PC-3 (cell line): ENCODE data around the gene FAM168A. TPM values are rescaled to one million over a fixed set of nuclear protein-coding genes. Genes with fewer than 3 reads are reported as not detected.
A peak's percentile ranks its signal among the peaks of the same experiment; 100 is the strongest.

ENCODE experiments used
- ATAC-seq: fragments of 200-7000 bp; cut with Tn5 transposase; 2 replicates; pipeline ENCODE4 v1.9.1; 2020; ENCODE audit warnings: mild to moderate bottlenecking, moderate library complexity
- BruUV-seq: library from RNA; stranded (reverse); fragments of 400-500 nt; replicated peaks from 2 replicates; lab custom pipeline; 2021; lab: Mats Ljungman, UMichigan
- CTCF ChIA-PET: fragments of 300-600 bp; sonication (Branson Sonifier 250); formaldehyde crosslinking; loops from one replicate; lab custom pipeline; 2022; ENCODE audit warnings: antibody characterized with exemption; lab: Charles Lee
- POLR2A ChIA-PET: fragments of 300-600 bp; sonication (Branson Sonifier 250); formaldehyde crosslinking; loops from one replicate; lab custom pipeline; 2022; ENCODE audit warnings: antibody characterized with exemption; ENCODE audit not compliant: unreplicated experiment; lab: Charles Lee
- DNase-seq: peaks from one replicate; pipeline ENCODE4 v3.0.0-alpha.2; 2015
- H2AFZ ChIP-seq: fragments of 300-600 bp; sonication (generic); 2 replicates; pipeline ENCODE4 v1.6.0; 2016; ENCODE audit warnings: antibody characterized with exemption, low read length
- H3F3A ChIP-seq: fragments of 300-600 bp; sonication (generic); one replicate; pipeline ENCODE4 v1.6.0; 2017; ENCODE audit warnings: antibody characterized with exemption, low read length, control low read depth, mild to moderate bottlenecking; ENCODE audit not compliant: unreplicated experiment
- H3K27ac ChIP-seq: fragments of 300-600 bp; sonication (generic); 2 replicates; pipeline ENCODE4 v1.5.1; 2016; ENCODE audit warnings: mild to moderate bottlenecking, low read length
- H3K27me3 ChIP-seq: fragments of 300-600 bp; sonication (generic); 2 replicates; pipeline ENCODE4 v1.6.1; 2016; ENCODE audit warnings: low read length, mixed read lengths
- H3K36me3 ChIP-seq: fragments of 300-600 bp; sonication (generic); 2 replicates; pipeline ENCODE4 v1.6.1; 2016; ENCODE audit warnings: low read depth, mixed run types, low read length, mixed read lengths
- H3K4me1 ChIP-seq: fragments of 300-600 bp; sonication (generic); 2 replicates; pipeline ENCODE4 v1.5.1; 2016; ENCODE audit warnings: low read length; ENCODE audit not compliant: insufficient read depth
- H3K4me2 ChIP-seq: fragments of 300-600 bp; sonication (generic); 2 replicates; pipeline ENCODE4 v1.6.0; 2016; ENCODE audit warnings: low read length
- H3K4me3 ChIP-seq: fragments of 300-600 bp; sonication (generic); 2 replicates; pipeline ENCODE4 v1.5.1; 2016; ENCODE audit warnings: mild to moderate bottlenecking, low read length, mixed read lengths
- H3K79me2 ChIP-seq: fragments of 300-600 bp; sonication (generic); 2 replicates; pipeline ENCODE4 v1.6.1; 2017; ENCODE audit warnings: low read length, mixed read lengths
- H3K9ac ChIP-seq: fragments of 300-600 bp; sonication (generic); 2 replicates; pipeline ENCODE4 v1.6.0; 2016; ENCODE audit warnings: mild to moderate bottlenecking, low read length
- H3K9me2 ChIP-seq: fragments of 300-600 bp; sonication (generic); replicated peaks from 2 replicates; pipeline ENCODE4 v1.6.1; 2016; ENCODE audit warnings: mixed run types, low read length, mixed read lengths
- H3K9me3 ChIP-seq: fragments of 300-600 bp; sonication (generic); 2 replicates; pipeline ENCODE4 v1.6.1; 2016; ENCODE audit warnings: low read length, mixed read lengths
- H4K20me1 ChIP-seq: fragments of 300-600 bp; sonication (generic); 2 replicates; pipeline ENCODE4 v1.6.1; 2016; ENCODE audit warnings: low read length, mixed read lengths
- CTCF ChIP-seq: fragments of 300-600 bp; sonication (generic); conservative IDR thresholded peaks from 2 replicates; pipeline ENCODE4 v1.5.1; 2017; ENCODE audit warnings: antibody characterized with exemption, low read depth, mild to moderate bottlenecking, low read length
- EZH2 ChIP-seq: fragments of 300-600 bp; sonication (generic); IDR thresholded peaks from one replicate; pipeline ENCODE4 v1.6.1; 2017; ENCODE audit warnings: antibody characterized with exemption, mild to moderate bottlenecking, low read length; ENCODE audit not compliant: unreplicated experiment
- EZH2phosphoT487 ChIP-seq: fragments of 300-600 bp; sonication (generic); IDR thresholded peaks from 2 replicates; pipeline ENCODE4 v1.6.1; 2018; ENCODE audit warnings: mild to moderate bottlenecking, antibody characterized with exemption, low read length, borderline replicate concordance
- intact Hi-C: fragments of 100-400 bp; cut with micrococcal nuclease; formaldehyde crosslinking; loops from 2 replicates; pipeline ENCODE4 v1.9.0; 2023
- total RNA-seq: library from RNA; depleted of rRNA; stranded (reverse); fragments of >200 nt; gene quantifications from 2 replicates; pipeline ENCODE4 v1.2.3, GENCODE V29; 2014

FAM168A gene
- total RNA-seq, 1 experiment from 2014 or later: 24.5 TPM

DNA sequence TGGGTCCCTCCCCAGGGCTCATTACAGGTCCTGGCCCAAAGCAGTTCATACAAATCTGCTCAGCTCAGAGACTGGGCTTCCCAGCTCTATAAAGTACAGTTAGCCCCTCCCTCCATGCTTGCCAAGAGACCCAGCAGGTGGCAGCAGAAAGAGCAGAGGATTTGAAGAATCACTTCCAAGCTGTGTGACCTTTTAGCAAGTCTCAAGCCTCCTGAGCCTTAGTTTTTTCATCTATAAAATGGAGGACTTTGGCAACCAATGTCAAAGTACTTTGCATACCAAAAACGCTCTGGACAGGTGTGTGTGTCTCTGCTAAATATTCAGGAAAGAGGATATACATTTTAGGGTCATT, 195.1 kb downstream of the FAM168A start:
- no peaks in the 10 kb centered on the region for H4K20me1 ChIP-seq
- no TSS peak for BruUV-seq
- H3K4me3 ChIP-seq: no peak overlapping the region
- H3K9me2 ChIP-seq: no peaks in the 10 kb centered on the region
- TF ChIP-seq EZH2phosphoT487 (no peak), EZH2 (no peak), CTCF (peak; percentile 68)
- ChIA-PET CTCF (interaction anchor here (0.8 to 1.2 kb wide), 3 partner anchors 52 to 258 kb away, joined by 6 to 9 read pairs (median 7); no protein-coding TSS in a partner anchor), POLR2A (no interaction called here)
- H3K27me3 ChIP-seq: no peaks in the 10 kb centered on the region
- no peak overlapping the region for H3K27ac ChIP-seq
- no peaks in the 10 kb centered on the region for H3K79me2 ChIP-seq
- peak; percentile 56 for DNase-seq
- intact Hi-C loops: loop anchor here (2.0 kb wide), 1 partner anchor 258 kb away; no protein-coding TSS in a partner anchor
- no peak overlapping the region for H3K9ac ChIP-seq
- H3K4me2 ChIP-seq: no peak overlapping the region
- H3K9me3 ChIP-seq: no peaks in the 10 kb centered on the region
- H2AFZ ChIP-seq: no peak overlapping the region
- ATAC-seq: peak; percentile 70
- H3K36me3 ChIP-seq: 0 out of 2 replicates have a peak, but pooled peaks cover 2% of the 10 kb centered on the region
- no peaks in the 10 kb centered on the region for H3K4me1 ChIP-seq
- no peaks in the 10 kb centered on the region for H3F3A ChIP-seq

GRCh38 chr11:73401924-73402833, 195.7 kb downstream of the FAM168A start:
- Histone ChIP-seq H2AFZ (no peak overlapping the region), H3K4me3 (no peak overlapping the region), H3K9me3 (no peaks in the 10 kb centered on the region), H3K4me2 (no peak overlapping the region), H3K9me2 (no peaks in the 10 kb centered on the region), H3K4me1 (no peaks in the 10 kb centered on the region), H3K79me2 (no peaks in the 10 kb centered on the region), H3K27me3 (no peaks in the 10 kb centered on the region), H3K9ac (no peak overlapping the region), H3K27ac (no peak overlapping the region), H3K36me3 (peaks cover under 1% of the 10 kb centered on the region; the same call in 1 of the 2 replicates), H4K20me1 (no peaks in the 10 kb centered on the region), H3F3A (no peaks in the 10 kb centered on the region)
- DNase-seq (no peak), ATAC-seq (no peak)
- POLR2A ChIA-PET: no interaction called here
- CTCF ChIA-PET: interaction anchor here (0.8 to 1.2 kb wide), 3 partner anchors 51 to 258 kb away, joined by 6 to 9 read pairs (median 7); no protein-coding TSS in a partner anchor
- intact Hi-C loops: loop anchor here (2.0 kb wide), 1 partner anchor 259 kb away; no protein-coding TSS in a partner anchor
- no TSS peak for BruUV-seq
- TF ChIP-seq EZH2phosphoT487 (no peak), EZH2 (no peak), CTCF (no peak)
